HepG2 (cell line): Measurements from ENCODE around the gene P2RX6. TPM values are rescaled to one million over a fixed set of nuclear protein-coding genes. Genes with fewer than 3 reads are reported as not detected.

Source experiments
- AGO2 ChIP-seq: fragments of 200-400 bp; formaldehyde crosslinking; optimal IDR thresholded peaks from 2 replicates; pipeline ENCODE3; 2017; ENCODE audit warnings: mild to moderate bottlenecking, low read depth, low read length, moderate library complexity
- CHD2 ChIP-seq: IDR thresholded peaks from 2 replicates; pipeline ENCODE4 v1.6.1; 2011; ENCODE audit warnings: low read depth, low read length, improper control_type of control experiment
- CSRNP2 ChIP-seq: sonication (generic); formaldehyde crosslinking; conservative IDR thresholded peaks from 2 replicates; pipeline ENCODE4 v1.8.0; 2022; ENCODE audit warnings: low read depth, missing genetic modification reagents
- CTCF ChIP-seq: sonication (generic); formaldehyde crosslinking; IDR thresholded peaks from 2 replicates; pipeline ENCODE4 v1.5.0; 2020; ENCODE audit warnings: mild to moderate bottlenecking, missing genetic modification reagents, moderate library complexity
- EHMT2 ChIP-seq: fragments of 200-600 bp; sonication (generic); IDR thresholded peaks from 2 replicates; pipeline ENCODE4 v1.7.0; 2017; ENCODE audit warnings: antibody characterized with exemption, low read depth, low read length, borderline replicate concordance
- LCORL ChIP-seq, 2 experiments: fragments of 450-650 bp in 1 of 2; sonication (generic) in 1 of 2; formaldehyde crosslinking in 1 of 2; IDR thresholded peaks; 2 replicates each; pipeline versions ENCODE4 v1.5.0 to v1.6.1; 2017 to 2020; ENCODE audit warnings: antibody characterized with exemption in 1 of 2, missing genetic modification reagents in 1 of 2
- NFIC ChIP-seq: IDR thresholded peaks from 2 replicates; pipeline ENCODE4 v1.6.1; 2012; ENCODE audit warnings: mild to moderate bottlenecking, low read length, inconsistent platforms
- SSRP1 ChIP-seq: IDR thresholded peaks from 2 replicates; pipeline ENCODE4 v1.6.1; 2016; ENCODE audit warnings: control low read depth
- TAF1 ChIP-seq: sonication (generic); formaldehyde crosslinking; IDR thresholded peaks from 2 replicates; pipeline ENCODE4 v1.4.0; 2020; ENCODE audit warnings: missing genetic modification reagents
- XBP1 ChIP-seq: sonication (generic); formaldehyde crosslinking; IDR thresholded peaks from 2 replicates; pipeline ENCODE4 v1.5.0; 2020; ENCODE audit warnings: missing genetic modification reagents
- ZBTB37 ChIP-seq: sonication (generic); formaldehyde crosslinking; IDR thresholded peaks from 2 replicates; pipeline ENCODE4 v1.4.0; 2020; ENCODE audit warnings: mild to moderate bottlenecking, missing genetic modification reagents
- ZNF350 ChIP-seq: sonication (generic); formaldehyde crosslinking; IDR thresholded peaks from 2 replicates; pipeline ENCODE4 v1.4.0; 2020; ENCODE audit warnings: mild to moderate bottlenecking, low read depth, missing genetic modification reagents, borderline replicate concordance
- ZNF503 ChIP-seq: sonication (generic); formaldehyde crosslinking; IDR thresholded peaks from 2 replicates; pipeline ENCODE4 v1.4.0; 2020; ENCODE audit warnings: missing genetic modification reagents
- ZNF530 ChIP-seq: sonication (generic); formaldehyde crosslinking; IDR thresholded peaks from 2 replicates; pipeline ENCODE4 v1.5.0; 2020; ENCODE audit warnings: low read depth, mild to moderate bottlenecking, missing genetic modification reagents
- ZNF563 ChIP-seq: sonication (generic); formaldehyde crosslinking; IDR thresholded peaks from 2 replicates; pipeline ENCODE4 v1.8.0; 2022; ENCODE audit warnings: mild to moderate bottlenecking, moderate library complexity, missing genetic modification reagents
- ZNF720 ChIP-seq: sonication (generic); formaldehyde crosslinking; IDR thresholded peaks from 2 replicates; pipeline ENCODE4 v1.4.0; 2020; ENCODE audit warnings: missing genetic modification reagents
- ZNF746 ChIP-seq: sonication (generic); formaldehyde crosslinking; IDR thresholded peaks from 2 replicates; pipeline ENCODE4 v1.8.0; 2022; ENCODE audit warnings: mild to moderate bottlenecking, missing genetic modification reagents
- ZNF781 ChIP-seq: sonication (generic); formaldehyde crosslinking; IDR thresholded peaks from 2 replicates; pipeline ENCODE4 v1.5.1; 2020; ENCODE audit warnings: borderline replicate concordance, mild to moderate bottlenecking, missing genetic modification reagents; ENCODE audit errors: not compliant biosample characterization
- ZSCAN12 ChIP-seq: sonication (generic); formaldehyde crosslinking; IDR thresholded peaks from 2 replicates; pipeline ENCODE4 v1.9.0; 2021; ENCODE audit warnings: mild to moderate bottlenecking, missing genetic modification reagents
- ZUFSP ChIP-seq: sonication (generic); formaldehyde crosslinking; IDR thresholded peaks from 2 replicates; pipeline ENCODE4 v1.9.0; 2021; ENCODE audit warnings: missing genetic modification reagents, mild to moderate bottlenecking, borderline replicate concordance
- polyA plus RNA-seq, 8 experiments: library from polyadenylated mRNA; depleted of rRNA in 3 of 8; stranded (reverse) in 7 of 8; unstranded in 1 of 8; fragments of >200 nt; fragmentation: Illumina TruSeq in 4 of 8; extraction: Trizol in 4 of 8; gene quantifications; 2 replicates each; pipeline versions ENCODE4 v1.2.1 to v1.2.3, GENCODE V29; 2011 to 2016; ENCODE audit warnings: low read depth in 4 of 8, missing spikeins in 1 of 8, mixed read lengths in 1 of 8; ENCODE audit not compliant: insufficient read depth in 1 of 8
- total RNA-seq, 5 experiments: library from RNA; depleted of rRNA; stranded (reverse); fragments of >200 nt; fragmentation: Illumina TruSeq; extraction: Trizol; gene quantifications; 2 replicates each; pipeline ENCODE4 v1.2.3, GENCODE V29; 2016; ENCODE audit warnings: low read depth in 1 of 5

The P2RX6 gene
- total and polyA plus RNA-seq, 2 of the 13 experiments (the other 11 are each of a cell fraction or from before 2014, with no cell fraction given): 0.04 to 0.12 TPM

- TF ChIP-seq ZNF503 (CRISPR knock-in tag): peak; percentile 92
- no peak for TF ChIP-seq CHD2
- TF ChIP-seq AGO2: peak; percentile 98
- peak; percentile 89 for TF ChIP-seq ZNF781 (CRISPR knock-in tag)
- 0 out of 2 replicates have a peak, but pooled peaks have one; percentile 35 for TF ChIP-seq XBP1 (CRISPR knock-in tag)
- TF ChIP-seq ZBTB37 (CRISPR knock-in tag): no peak
- TF ChIP-seq ZNF530 (CRISPR knock-in tag): 0 out of 2 replicates have a peak, but pooled peaks have one; percentile 59
- TF ChIP-seq ZNF720 (CRISPR knock-in tag): no peak
- TF ChIP-seq CTCF (CRISPR knock-in tag): peak; percentile 78
- TF ChIP-seq SSRP1 (CRISPR knock-in tag): 0 out of 2 replicates have a peak, but pooled peaks have one; percentile 44
- TF ChIP-seq TAF1 (CRISPR knock-in tag): peak; percentile 95
- TF ChIP-seq ZUFSP (CRISPR knock-in tag): no peak
- no peak for TF ChIP-seq EHMT2
- no peak for TF ChIP-seq CSRNP2 (CRISPR knock-in tag)
- TF ChIP-seq NFIC: no peak
- TF ChIP-seq ZNF350 (CRISPR knock-in tag): peak; percentile 91; the same call in 1 of the 2 replicates
- TF ChIP-seq LCORL (IDR thresholded peaks at IDR 0.05): no peak
- peak; percentile 85 for TF ChIP-seq LCORL (CRISPR knock-in tag; IDR thresholded peaks at IDR 0.05)
- TF ChIP-seq ZNF746 (CRISPR knock-in tag): peak; percentile 75; the same call in 1 of the 2 replicates
- TF ChIP-seq ZNF563 (CRISPR knock-in tag): peak; percentile 96
- peak; percentile 71; the same call in 1 of the 2 replicates for TF ChIP-seq ZSCAN12 (CRISPR knock-in tag)
Observed at GRCh38 chr22:20981787-20982562, 33.0 kb upstream of the P2RX6 start, which contains the start of gene LZTR1 (continued).
